ENCODE results near the gene SLC15A5.

The SLC15A5 gene

GRCh38 chr12:16297521-16297920, 20.0 kb upstream of the SLC15A5 start:
- Histone ChIP-seq H3K79me2 (ENCODE audit: control insufficient read depth, insufficient read depth, low read length) (no peaks in the 10 kb centered on the region), H3K4me2 (ENCODE audit: low read length) (no peak overlapping the region), H2BK15ac (replicated peaks; ENCODE audit: low read depth) (no peak overlapping the region), H3K36me3 (ENCODE audit: control insufficient read depth, insufficient read depth, low read length) (no peaks in the 10 kb centered on the region), H2BK5ac (ENCODE audit: low read length) (no peak overlapping the region), H3K4me1 (ENCODE audit: control insufficient read depth, low read depth, low read length) (no peaks in the 10 kb centered on the region), H3K9ac (ENCODE audit: low read length) (no peak overlapping the region), H3K4ac (ENCODE audit: low read depth, low read length) (no peak overlapping the region), H4K5ac (ENCODE audit: low read length) (no peak overlapping the region), H3K27me3 (ENCODE audit: insufficient read depth, low read length, poor library complexity) (no peaks in the 10 kb centered on the region), H3K4me3 (ENCODE audit: low read length) (no peak overlapping the region), H3K27ac (ENCODE audit: low read depth, low read length) (no peak overlapping the region), H4K8ac (ENCODE audit: low read depth, low read length) (no peak overlapping the region), H3K79me1 (ENCODE audit: low read length) (no peaks in the 10 kb centered on the region), H2BK120ac (ENCODE audit: low read depth, low read length) (no peak overlapping the region), H3K23ac (ENCODE audit: low read length) (no peak overlapping the region), H3K56ac (ENCODE audit: low read length) (no peak overlapping the region), H3K18ac (ENCODE audit: low read length) (no peak overlapping the region), H2AK5ac (ENCODE audit: low read length) (no peak overlapping the region)
- WGBS (ENCODE audit: extremely low coverage, insufficient coverage, low lambda C conversion rate), result no CpG with 5 or more reads among the region's 1 CpG
- DNase-seq, result no peak

- no peak overlapping the region for H3K23ac ChIP-seq (ENCODE audit: low read length)
- WGBS (ENCODE audit: extremely low coverage, insufficient coverage, low lambda C conversion rate), result no CpG with 5 or more reads among the region's 1 CpG
- DNase-seq, result no peak
These were observed 17.0 kb upstream of the SLC15A5 start for GRCh38 chr12:16294376-16294956.

GRCh38 chr12:16291032-16291431, 13.5 kb upstream of the SLC15A5 start:
- Histone ChIP-seq H3K56ac (ENCODE audit: low read length) (no peak overlapping the region), H3K4me3 (ENCODE audit: low read length) (no peak overlapping the region), H3K79me2 (ENCODE audit: control insufficient read depth, insufficient read depth, low read length) (no peaks in the 10 kb centered on the region), H3K4ac (ENCODE audit: low read depth, low read length) (no peak overlapping the region), H3K79me1 (ENCODE audit: low read length) (no peaks in the 10 kb centered on the region), H3K9ac (ENCODE audit: low read length) (no peak overlapping the region), H3K23ac (ENCODE audit: low read length) (no peak overlapping the region), H2BK120ac (ENCODE audit: low read depth, low read length) (no peak overlapping the region), H3K18ac (ENCODE audit: low read length) (no peak overlapping the region), H3K27ac (ENCODE audit: low read depth, low read length) (no peak overlapping the region), H3K27me3 (ENCODE audit: insufficient read depth, low read length, poor library complexity) (no peaks in the 10 kb centered on the region), H3K36me3 (ENCODE audit: control insufficient read depth, insufficient read depth, low read length) (no peaks in the 10 kb centered on the region), H2AK5ac (ENCODE audit: low read length) (no peak overlapping the region), H4K5ac (ENCODE audit: low read length) (no peak overlapping the region), H3K4me1 (ENCODE audit: control insufficient read depth, low read depth, low read length) (no peaks in the 10 kb centered on the region), H2BK5ac (ENCODE audit: low read length) (no peak overlapping the region), H2BK15ac (replicated peaks; ENCODE audit: low read depth) (no peak overlapping the region), H4K8ac (ENCODE audit: low read depth, low read length) (no peak overlapping the region), H3K4me2 (ENCODE audit: low read length) (no peak overlapping the region)
- DNase-seq, result no peak
- WGBS (ENCODE audit: extremely low coverage, insufficient coverage, low lambda C conversion rate), result no CpG with 5 or more reads among the region's 4 CpGs

More at GRCh38 chr12:16294376-16294956, 17.0 kb upstream of the SLC15A5 start:
- H3K27ac ChIP-seq (ENCODE audit: low read depth, low read length), result no peak overlapping the region
- H3K79me2 ChIP-seq (ENCODE audit: control insufficient read depth, insufficient read depth, low read length), result no peaks in the 10 kb centered on the region
- no peaks in the 10 kb centered on the region for H3K36me3 ChIP-seq (ENCODE audit: control insufficient read depth, insufficient read depth, low read length)
- H4K5ac ChIP-seq (ENCODE audit: low read length), result no peak overlapping the region
- H2BK15ac ChIP-seq (replicated peaks; ENCODE audit: low read depth), result no peak overlapping the region
- H3K4ac ChIP-seq (ENCODE audit: low read depth, low read length), result no peak overlapping the region
- no peak overlapping the region for H2BK5ac ChIP-seq (ENCODE audit: low read length)
- H3K9ac ChIP-seq (ENCODE audit: low read length), result no peak overlapping the region
- no peaks in the 10 kb centered on the region for H3K27me3 ChIP-seq (ENCODE audit: insufficient read depth, low read length, poor library complexity)
- H3K18ac ChIP-seq (ENCODE audit: low read length), result no peak overlapping the region
- no peak overlapping the region for H3K4me2 ChIP-seq (ENCODE audit: low read length)
- no peak overlapping the region for H2AK5ac ChIP-seq (ENCODE audit: low read length)
- H3K79me1 ChIP-seq (ENCODE audit: low read length), result no peaks in the 10 kb centered on the region
- no peak overlapping the region for H3K4me3 ChIP-seq (ENCODE audit: low read length)
- no peak overlapping the region for H3K56ac ChIP-seq (ENCODE audit: low read length)
- H4K8ac ChIP-seq (ENCODE audit: low read depth, low read length), result no peak overlapping the region
- H2BK120ac ChIP-seq (ENCODE audit: low read depth, low read length), result no peak overlapping the region
- no peaks in the 10 kb centered on the region for H3K4me1 ChIP-seq (ENCODE audit: control insufficient read depth, low read depth, low read length)

GRCh38 chr12:16285586-16285985, 8.1 kb upstream of the SLC15A5 start:
- Histone ChIP-seq H3K56ac (ENCODE audit: low read length) (no peak overlapping the region), H3K79me2 (ENCODE audit: control insufficient read depth, insufficient read depth, low read length) (no peaks in the 10 kb centered on the region), H3K4me1 (ENCODE audit: control insufficient read depth, low read depth, low read length) (no peaks in the 10 kb centered on the region), H2BK15ac (replicated peaks; ENCODE audit: low read depth) (no peak overlapping the region), H3K9ac (ENCODE audit: low read length) (no peak overlapping the region), H3K4me2 (ENCODE audit: low read length) (no peak overlapping the region), H3K27me3 (ENCODE audit: insufficient read depth, low read length, poor library complexity) (no peaks in the 10 kb centered on the region), H3K36me3 (ENCODE audit: control insufficient read depth, insufficient read depth, low read length) (no peaks in the 10 kb centered on the region), H4K8ac (ENCODE audit: low read depth, low read length) (no peak overlapping the region), H3K4ac (ENCODE audit: low read depth, low read length) (no peak overlapping the region), H3K27ac (ENCODE audit: low read depth, low read length) (no peak overlapping the region), H2BK120ac (ENCODE audit: low read depth, low read length) (no peak overlapping the region), H3K4me3 (ENCODE audit: low read length) (no peak overlapping the region), H2AK5ac (ENCODE audit: low read length) (no peak overlapping the region), H2BK5ac (ENCODE audit: low read length) (no peak overlapping the region), H3K23ac (ENCODE audit: low read length) (no peak overlapping the region), H4K5ac (ENCODE audit: low read length) (no peak overlapping the region), H3K18ac (ENCODE audit: low read length) (no peak overlapping the region), H3K79me1 (ENCODE audit: low read length) (no peaks in the 10 kb centered on the region)
- no CpG with 5 or more reads among the region's 3 CpGs for WGBS (ENCODE audit: extremely low coverage, insufficient coverage, low lambda C conversion rate)
- no peak for DNase-seq

GRCh38 chr12:16282978-16283377, 5.5 kb upstream of the SLC15A5 start:
- no peak overlapping the region for H3K4me3 ChIP-seq (ENCODE audit: low read length)
- no peak overlapping the region for H3K9ac ChIP-seq (ENCODE audit: low read length)
- no peak overlapping the region for H3K27ac ChIP-seq (ENCODE audit: low read depth, low read length)
- no peak overlapping the region for H2BK15ac ChIP-seq (replicated peaks; ENCODE audit: low read depth)
- no peaks in the 10 kb centered on the region for H3K36me3 ChIP-seq (ENCODE audit: control insufficient read depth, insufficient read depth, low read length)
- H2AK5ac ChIP-seq (ENCODE audit: low read length), result no peak overlapping the region
- H3K4me1 ChIP-seq (ENCODE audit: control insufficient read depth, low read depth, low read length), result no peaks in the 10 kb centered on the region
- no peaks in the 10 kb centered on the region for H3K27me3 ChIP-seq (ENCODE audit: insufficient read depth, low read length, poor library complexity)
- H3K4me2 ChIP-seq (ENCODE audit: low read length), result no peak overlapping the region
- no peak overlapping the region for H3K23ac ChIP-seq (ENCODE audit: low read length)
- no peak overlapping the region for H3K18ac ChIP-seq (ENCODE audit: low read length)
- no peaks in the 10 kb centered on the region for H3K79me2 ChIP-seq (ENCODE audit: control insufficient read depth, insufficient read depth, low read length)
- H3K56ac ChIP-seq (ENCODE audit: low read length), result no peak overlapping the region
- no peaks in the 10 kb centered on the region for H3K79me1 ChIP-seq (ENCODE audit: low read length)
- no peak for DNase-seq
- H2BK5ac ChIP-seq (ENCODE audit: low read length), result no peak overlapping the region
- no peak overlapping the region for H4K8ac ChIP-seq (ENCODE audit: low read depth, low read length)
- no peak overlapping the region for H4K5ac ChIP-seq (ENCODE audit: low read length)
- no CpG with 5 or more reads among the region's 2 CpGs for WGBS (ENCODE audit: extremely low coverage, insufficient coverage, low lambda C conversion rate)
- no peak overlapping the region for H3K4ac ChIP-seq (ENCODE audit: low read depth, low read length)
- H2BK120ac ChIP-seq (ENCODE audit: low read depth, low read length), result no peak overlapping the region

- Histone ChIP-seq H3K56ac (ENCODE audit: low read length) (no peak overlapping the region), H4K5ac (ENCODE audit: low read length) (no peak overlapping the region), H4K8ac (ENCODE audit: low read depth, low read length) (no peak overlapping the region), H2BK15ac (replicated peaks; ENCODE audit: low read depth) (no peak overlapping the region), H2AK5ac (ENCODE audit: low read length) (no peak overlapping the region), H2BK5ac (ENCODE audit: low read length) (no peak overlapping the region), H3K9ac (ENCODE audit: low read length) (no peak overlapping the region), H3K27ac (ENCODE audit: low read depth, low read length) (no peak overlapping the region), H3K79me1 (ENCODE audit: low read length) (no peaks in the 10 kb centered on the region), H3K36me3 (ENCODE audit: control insufficient read depth, insufficient read depth, low read length) (no peaks in the 10 kb centered on the region), H3K79me2 (ENCODE audit: control insufficient read depth, insufficient read depth, low read length) (no peaks in the 10 kb centered on the region), H3K4ac (ENCODE audit: low read depth, low read length) (no peak overlapping the region), H3K27me3 (ENCODE audit: insufficient read depth, low read length, poor library complexity) (no peaks in the 10 kb centered on the region), H3K4me3 (ENCODE audit: low read length) (no peak overlapping the region), H3K4me2 (ENCODE audit: low read length) (no peak overlapping the region), H3K23ac (ENCODE audit: low read length) (no peak overlapping the region), H3K4me1 (ENCODE audit: control insufficient read depth, low read depth, low read length) (no peaks in the 10 kb centered on the region), H3K18ac (ENCODE audit: low read length) (no peak overlapping the region), H2BK120ac (ENCODE audit: low read depth, low read length) (no peak overlapping the region)
- DNase-seq, result no peak
- WGBS (ENCODE audit: extremely low coverage, insufficient coverage, low lambda C conversion rate), result no CpG with 5 or more reads among the region's 2 CpGs
These were observed 4.6 kb upstream of the SLC15A5 start for GRCh38 chr12:16282081-16282480.
